ENCODE measurements around the gene PTGIS. TPM values are rescaled to one million over a fixed set of nuclear protein-coding genes. Genes with fewer than 3 reads are reported as not detected.
A peak's percentile ranks its signal among the peaks of the same experiment; 100 is the strongest.

The PTGIS gene
- total RNA-seq, 2 donors from 2014 or later = 0.56 to 2.3 TPM

DNA sequence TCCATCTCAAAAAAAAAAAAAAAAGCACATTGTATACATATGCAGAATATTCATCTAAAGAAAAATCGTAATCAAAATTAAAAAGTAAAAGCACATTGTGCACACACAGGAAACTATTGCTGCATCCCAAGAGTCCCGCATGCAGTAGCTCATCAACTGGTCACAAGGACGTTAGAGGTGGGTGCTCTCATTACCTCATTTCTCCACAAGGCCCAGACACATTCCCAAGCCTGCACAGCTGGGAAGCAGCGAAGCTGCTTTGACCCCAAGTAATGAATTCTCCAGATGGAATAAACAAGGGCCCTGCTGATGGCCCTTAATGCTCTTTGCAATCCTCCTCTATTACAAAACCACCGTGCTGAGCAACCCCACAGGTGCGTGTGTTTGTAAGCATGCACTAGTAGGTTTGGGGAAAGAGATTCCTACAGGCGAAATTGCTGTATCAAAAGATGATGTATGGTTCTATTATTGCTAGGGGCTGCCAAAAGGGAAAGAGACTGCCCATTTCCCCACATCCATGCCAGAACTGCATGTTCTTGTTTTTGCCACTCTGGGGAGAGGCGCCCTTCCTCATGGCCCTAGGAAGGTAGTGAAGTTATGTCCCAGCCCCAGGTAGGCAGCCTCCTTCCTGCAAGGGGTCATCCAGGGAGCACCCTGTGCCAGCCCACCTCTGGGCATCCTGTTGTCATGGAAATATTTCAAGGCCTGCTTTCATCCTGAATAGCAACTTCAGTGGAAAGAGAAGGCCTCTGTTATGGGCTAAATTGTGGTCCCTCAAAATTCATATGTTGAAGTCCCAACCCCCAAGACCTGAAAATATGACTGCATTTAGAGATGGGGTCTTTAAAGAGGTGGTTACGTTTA lies 34.6 kb upstream of the PTGIS start:
- Mint-ChIP-seq H3K27me3 (no peaks in the 10 kb centered on the region), H3K4me3 (no peak overlapping the region), H3K9me3 (no peaks in the 10 kb centered on the region), H3K4me1 (no peaks in the 10 kb centered on the region), H3K36me3 (ENCODE audit: low read depth) (peaks cover 14% of the 10 kb centered on the region), H3K27ac (no peak overlapping the region)
- ATAC-seq (replicated peaks) = no peak

DNA sequence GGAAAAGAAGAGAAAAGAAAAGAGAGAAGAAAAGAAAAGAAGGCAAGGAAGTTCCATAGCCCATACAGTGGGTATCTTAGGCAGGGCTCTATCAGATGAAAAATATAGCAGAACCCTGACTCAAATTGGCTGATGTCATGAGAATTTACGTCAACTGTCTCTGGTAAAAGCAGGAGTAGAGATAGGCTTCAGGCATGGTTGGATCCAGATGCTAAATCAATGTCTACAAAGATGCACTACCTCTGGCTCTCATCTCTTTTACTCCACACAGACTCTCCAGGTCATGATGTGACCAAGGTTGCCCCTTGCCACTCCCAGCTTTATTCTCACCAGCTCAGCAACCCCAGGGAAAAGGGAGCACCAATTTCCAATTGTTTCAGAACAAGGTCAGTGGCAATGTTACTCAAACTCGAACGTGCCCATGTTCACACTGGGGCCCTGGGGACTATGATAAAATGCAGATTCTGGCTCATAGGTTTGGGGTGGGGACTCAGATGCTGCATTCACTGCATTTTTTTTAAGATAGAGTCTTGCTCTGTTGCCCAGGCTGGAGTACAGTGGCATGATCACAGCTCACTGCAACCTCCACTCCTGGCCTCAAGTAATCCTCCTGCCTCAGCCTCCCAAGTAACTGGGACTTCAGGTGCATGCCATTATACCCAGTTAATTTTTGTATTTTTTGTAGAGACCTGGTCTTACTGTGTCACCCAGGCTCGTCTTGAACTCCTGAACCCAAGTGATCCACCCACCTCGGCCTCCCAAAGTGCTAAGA lies 33.4 kb upstream of the PTGIS start:
- Mint-ChIP-seq H3K4me3 (no peak overlapping the region), H3K27ac (no peak overlapping the region), H3K9me3 (no peaks in the 10 kb centered on the region), H3K4me1 (peaks cover 3% of the 10 kb centered on the region), H3K36me3 (ENCODE audit: low read depth) (peaks cover 24% of the 10 kb centered on the region), H3K27me3 (no peaks in the 10 kb centered on the region)
- no peak for ATAC-seq (replicated peaks)

DNA sequence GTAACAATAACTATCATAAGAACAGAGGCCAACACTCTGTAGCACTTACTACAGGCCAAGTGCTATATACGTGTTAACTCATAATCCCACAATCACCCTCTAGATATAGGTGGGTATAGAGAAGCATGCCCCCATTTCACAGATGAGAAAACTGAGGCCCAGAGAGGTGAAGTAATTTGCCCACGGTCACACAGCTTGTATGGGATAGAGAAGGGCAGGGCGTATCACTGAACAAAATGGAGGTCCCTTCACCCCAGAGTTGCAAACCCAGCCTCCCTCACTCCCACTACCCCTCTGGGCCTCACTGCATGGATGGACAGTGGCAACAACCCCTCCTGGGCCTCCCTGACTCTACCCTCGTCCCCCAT lies 31.8 kb upstream of the PTGIS start:
- no peaks in the 10 kb centered on the region for H3K27me3 Mint-ChIP-seq
- H3K36me3 Mint-ChIP-seq (ENCODE audit: low read depth) = peaks cover 40% of the 10 kb centered on the region
- H3K4me3 Mint-ChIP-seq = no peak overlapping the region
- no peak for ATAC-seq (replicated peaks)
- H3K9me3 Mint-ChIP-seq = no peaks in the 10 kb centered on the region
- peaks cover 17% of the 10 kb centered on the region for H3K4me1 Mint-ChIP-seq
- peak overlapping the region; percentile 63 for H3K27ac Mint-ChIP-seq

DNA sequence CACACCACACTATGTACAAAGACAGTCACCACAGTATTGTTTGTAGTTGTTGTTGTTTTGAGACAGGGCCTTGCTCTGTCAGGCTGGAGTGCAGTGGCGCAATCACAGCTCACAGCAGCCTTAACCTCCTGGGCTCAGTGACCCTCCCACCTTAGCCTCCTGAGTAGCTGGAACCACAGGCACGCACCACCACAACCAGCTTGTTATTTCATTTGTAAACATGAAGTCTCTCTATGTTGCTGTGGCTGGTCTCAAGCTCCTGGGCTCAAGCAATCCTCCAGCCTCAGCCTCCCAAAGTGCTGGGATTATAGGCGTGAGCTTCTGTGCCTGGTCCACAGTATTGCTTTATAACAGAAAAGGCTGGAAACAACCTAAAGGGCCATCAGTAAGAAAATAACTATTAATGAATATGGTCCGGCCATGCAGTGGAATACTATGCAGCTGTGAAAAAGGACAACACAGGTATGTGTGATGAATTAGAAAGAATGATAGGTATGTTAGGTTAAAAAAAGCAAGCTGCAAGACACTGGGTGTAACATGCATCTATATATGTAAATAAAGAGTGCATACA lies 30.0 kb upstream of the PTGIS start:
- H3K9me3 Mint-ChIP-seq = no peaks in the 10 kb centered on the region
- ATAC-seq (replicated peaks) = no peak
- H3K4me3 Mint-ChIP-seq = peak overlapping the region; percentile 96
- H3K4me1 Mint-ChIP-seq = peaks cover 32% of the 10 kb centered on the region
- no peak overlapping the region for H3K27ac Mint-ChIP-seq
- H3K36me3 Mint-ChIP-seq (ENCODE audit: low read depth) = peaks cover 57% of the 10 kb centered on the region
- H3K27me3 Mint-ChIP-seq = no peaks in the 10 kb centered on the region

DNA sequence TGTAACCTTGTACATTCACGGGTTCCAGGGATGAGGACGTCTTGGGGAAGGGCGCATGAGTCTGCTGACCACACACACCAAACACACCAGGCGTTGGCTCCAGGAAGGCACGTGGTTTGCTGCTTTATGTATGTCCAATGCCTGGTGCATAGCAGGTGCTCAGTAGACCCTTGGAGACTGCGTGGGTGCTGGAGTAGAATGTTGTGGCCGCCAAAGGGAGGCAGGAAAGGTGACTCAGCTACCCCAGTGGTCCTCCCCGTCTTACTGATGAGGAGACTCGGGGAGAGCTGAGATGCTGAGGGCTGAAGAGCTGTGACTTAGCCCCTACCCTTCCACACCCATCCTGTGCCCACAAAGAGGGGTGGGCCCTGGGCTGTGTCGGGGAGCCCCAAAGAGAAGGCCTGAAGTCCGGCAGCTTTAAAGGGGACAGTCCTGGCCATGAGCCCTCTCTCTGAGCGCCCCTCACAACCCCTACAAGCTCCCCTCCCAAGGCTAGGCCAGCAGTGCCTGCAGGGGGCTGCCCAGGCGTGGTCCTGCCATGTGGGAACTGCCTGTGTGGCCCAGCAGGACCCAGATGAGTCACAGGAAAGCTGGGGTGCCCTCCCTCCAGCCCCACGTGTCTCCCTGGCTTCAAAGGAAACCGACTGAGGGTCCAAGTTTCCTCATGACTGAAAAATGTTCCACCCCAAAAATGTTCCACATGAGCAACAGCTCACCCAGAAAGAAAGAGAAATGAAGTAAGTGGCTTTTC lies 28.0 kb upstream of the PTGIS start:
- peaks cover 67% of the 10 kb centered on the region for H3K36me3 Mint-ChIP-seq (ENCODE audit: low read depth)
- no peaks in the 10 kb centered on the region for H3K9me3 Mint-ChIP-seq
- ATAC-seq (replicated peaks) = peak; percentile 65
- H3K27me3 Mint-ChIP-seq = no peaks in the 10 kb centered on the region
- H3K4me3 Mint-ChIP-seq = peak overlapping the region; percentile 96
- H3K4me1 Mint-ChIP-seq = peaks cover 47% of the 10 kb centered on the region
- peak overlapping the region; percentile 99 for H3K27ac Mint-ChIP-seq

DNA sequence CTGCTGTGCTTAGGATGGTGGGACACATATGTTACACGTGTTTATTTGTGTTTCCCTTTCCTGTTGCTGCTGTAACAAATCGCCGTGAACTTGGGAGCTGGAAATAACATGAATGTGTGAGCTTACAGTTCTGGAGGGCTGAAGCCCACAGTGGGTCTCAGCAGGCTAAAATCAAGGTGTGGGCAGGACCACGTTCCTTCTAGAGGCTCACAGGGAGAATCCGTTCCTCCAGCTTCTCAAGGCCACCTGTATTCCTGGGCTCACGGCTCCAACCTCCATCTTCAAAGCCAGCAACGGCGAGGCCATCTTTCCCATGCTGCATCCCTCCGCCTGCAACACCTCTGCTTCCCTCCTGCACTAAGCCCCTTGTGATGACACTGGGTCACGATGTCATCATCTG lies 27.4 kb upstream of the PTGIS start:
- Mint-ChIP-seq H3K36me3 (ENCODE audit: low read depth) (peaks cover 70% of the 10 kb centered on the region), H3K4me1 (peaks cover 49% of the 10 kb centered on the region), H3K27me3 (no peaks in the 10 kb centered on the region), H3K27ac (peak overlapping the region; percentile 99), H3K4me3 (peak overlapping the region; percentile 96), H3K9me3 (peaks cover under 1% of the 10 kb centered on the region)
- ATAC-seq (replicated peaks) = no peak

DNA sequence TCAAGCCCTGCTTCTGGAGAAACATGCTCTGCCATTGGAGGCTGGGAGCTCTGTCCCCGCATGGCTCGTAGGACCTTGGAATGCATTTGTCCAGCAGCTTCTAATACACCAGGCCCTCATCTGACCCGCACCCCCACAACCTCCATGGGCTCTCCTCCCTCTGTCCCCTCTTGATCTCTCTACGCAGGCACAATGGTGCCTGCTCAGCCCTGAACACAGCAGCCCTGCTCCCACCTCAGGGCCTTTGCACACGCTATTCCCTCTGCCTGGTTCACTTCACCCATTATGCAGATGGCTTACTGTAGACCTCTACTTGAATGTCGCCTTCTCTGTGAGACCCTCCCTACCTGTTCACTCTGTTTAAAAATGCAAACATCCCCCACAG lies 27.0 kb upstream of the PTGIS start:
- peak overlapping the region; percentile 99 for H3K27ac Mint-ChIP-seq
- H3K4me3 Mint-ChIP-seq = peak overlapping the region; percentile 96
- peaks cover 54% of the 10 kb centered on the region for H3K4me1 Mint-ChIP-seq
- peaks cover 75% of the 10 kb centered on the region for H3K36me3 Mint-ChIP-seq (ENCODE audit: low read depth)
- ATAC-seq (replicated peaks) = no peak
- no peaks in the 10 kb centered on the region for H3K27me3 Mint-ChIP-seq
- peaks cover 5% of the 10 kb centered on the region for H3K9me3 Mint-ChIP-seq

DNA sequence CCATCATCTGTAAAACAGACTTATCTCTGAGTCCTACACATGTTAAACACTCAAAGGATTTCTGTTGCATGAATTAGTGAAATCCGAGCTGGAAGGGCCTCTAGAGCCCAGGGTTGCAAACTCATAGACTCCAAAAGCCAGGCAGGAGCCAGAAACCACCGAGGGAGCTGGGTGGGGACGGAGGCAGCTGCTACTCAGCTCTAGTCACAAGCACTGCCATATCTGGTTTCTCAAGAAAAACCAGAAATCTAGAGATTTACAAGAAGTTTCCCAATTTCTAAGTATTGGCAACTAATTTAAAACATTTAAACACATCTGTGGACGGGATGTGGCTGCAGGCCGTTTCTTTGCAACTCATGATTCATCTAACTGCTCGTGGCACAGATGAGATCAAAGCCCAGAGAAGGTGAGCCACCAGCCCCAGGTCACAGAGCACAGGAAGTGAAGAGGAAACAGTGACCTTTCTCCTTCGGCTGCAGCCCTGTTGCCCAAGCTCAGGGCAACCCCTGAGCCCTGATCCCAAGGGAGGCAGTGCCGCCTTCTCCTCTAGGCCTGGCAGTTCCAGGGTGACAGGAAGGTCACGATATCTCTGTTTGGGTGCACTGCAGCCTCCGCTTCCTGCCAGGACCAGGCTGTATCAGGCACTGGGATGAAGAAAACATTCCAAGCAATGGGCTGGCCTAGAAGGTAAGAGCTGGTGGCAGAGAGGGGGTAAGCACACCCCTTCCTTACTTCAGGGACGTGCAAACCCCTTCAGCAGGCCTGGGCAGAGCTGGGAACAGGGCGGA lies 26.4 kb upstream of the PTGIS start:
- H3K27me3 Mint-ChIP-seq = no peaks in the 10 kb centered on the region
- peak; percentile 71 for ATAC-seq (replicated peaks)
- H3K27ac Mint-ChIP-seq = peak overlapping the region; percentile 99
- H3K36me3 Mint-ChIP-seq (ENCODE audit: low read depth) = peaks cover 80% of the 10 kb centered on the region
- H3K9me3 Mint-ChIP-seq = peaks cover 8% of the 10 kb centered on the region
- peak overlapping the region; percentile 96 for H3K4me3 Mint-ChIP-seq
- peaks cover 58% of the 10 kb centered on the region for H3K4me1 Mint-ChIP-seq

DNA sequence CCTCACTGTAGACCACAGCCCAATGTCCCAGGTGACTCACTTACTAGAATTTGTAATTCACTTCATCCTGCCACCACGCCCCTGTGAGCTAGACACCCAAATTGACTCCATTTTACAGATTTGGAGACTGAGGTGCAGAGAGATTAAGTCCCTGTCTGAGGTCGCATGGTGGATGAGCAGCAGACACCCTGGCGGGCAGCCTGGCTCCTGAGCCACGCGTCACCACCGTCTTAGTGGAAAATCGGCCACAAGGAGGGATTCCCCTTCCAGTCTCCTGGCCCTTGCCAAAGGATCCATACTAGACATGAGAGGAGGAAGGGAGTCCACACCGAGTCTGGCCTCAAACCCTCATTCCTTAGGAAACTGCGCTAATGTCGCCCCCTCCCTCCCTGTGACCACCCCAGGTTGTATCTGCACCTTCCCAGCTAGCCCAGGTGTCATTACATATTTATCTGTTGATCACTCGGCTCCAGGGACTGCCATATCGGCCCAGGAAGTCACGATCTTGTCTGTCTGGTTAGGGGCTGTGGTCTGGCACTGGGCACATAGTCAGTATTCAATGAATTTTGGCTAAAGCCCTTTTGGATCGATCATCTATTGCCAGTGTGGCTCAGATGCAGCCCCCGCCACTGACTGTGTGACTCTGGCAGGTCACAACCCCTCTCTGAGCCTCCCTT lies 25.7 kb upstream of the PTGIS start:
- H3K9me3 Mint-ChIP-seq = peaks cover 11% of the 10 kb centered on the region
- H3K27me3 Mint-ChIP-seq = no peaks in the 10 kb centered on the region
- H3K36me3 Mint-ChIP-seq (ENCODE audit: low read depth) = peaks cover 84% of the 10 kb centered on the region
- H3K4me1 Mint-ChIP-seq = peaks cover 63% of the 10 kb centered on the region
- peak; percentile 25 for ATAC-seq (replicated peaks)
- H3K27ac Mint-ChIP-seq = peak overlapping the region; percentile 99
- peak overlapping the region; percentile 96 for H3K4me3 Mint-ChIP-seq

DNA sequence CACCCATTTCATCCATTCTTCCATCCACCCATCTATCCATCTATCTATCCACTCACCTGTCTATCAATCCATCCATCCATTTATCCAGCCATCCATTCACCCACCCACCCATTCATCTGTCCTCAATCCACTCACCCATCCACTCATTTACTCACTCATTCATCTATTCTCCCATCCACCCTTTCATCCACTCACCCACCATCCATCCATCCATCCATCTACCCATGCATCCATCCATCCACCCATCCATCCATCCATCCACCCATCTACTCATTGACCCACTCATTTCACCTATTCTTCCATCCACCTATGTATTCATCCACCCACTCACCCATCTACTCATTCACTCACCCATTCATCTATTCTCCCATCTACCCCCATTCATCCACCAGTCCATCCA lies 24.2 kb upstream of the PTGIS start:
- Mint-ChIP-seq H3K4me1 (peaks cover 70% of the 10 kb centered on the region), H3K36me3 (ENCODE audit: low read depth) (peaks cover 73% of the 10 kb centered on the region), H3K27ac (peak overlapping the region; percentile 99), H3K9me3 (peaks cover 11% of the 10 kb centered on the region), H3K4me3 (peak overlapping the region; percentile 96), H3K27me3 (no peaks in the 10 kb centered on the region)
- no peak for ATAC-seq (replicated peaks)

DNA sequence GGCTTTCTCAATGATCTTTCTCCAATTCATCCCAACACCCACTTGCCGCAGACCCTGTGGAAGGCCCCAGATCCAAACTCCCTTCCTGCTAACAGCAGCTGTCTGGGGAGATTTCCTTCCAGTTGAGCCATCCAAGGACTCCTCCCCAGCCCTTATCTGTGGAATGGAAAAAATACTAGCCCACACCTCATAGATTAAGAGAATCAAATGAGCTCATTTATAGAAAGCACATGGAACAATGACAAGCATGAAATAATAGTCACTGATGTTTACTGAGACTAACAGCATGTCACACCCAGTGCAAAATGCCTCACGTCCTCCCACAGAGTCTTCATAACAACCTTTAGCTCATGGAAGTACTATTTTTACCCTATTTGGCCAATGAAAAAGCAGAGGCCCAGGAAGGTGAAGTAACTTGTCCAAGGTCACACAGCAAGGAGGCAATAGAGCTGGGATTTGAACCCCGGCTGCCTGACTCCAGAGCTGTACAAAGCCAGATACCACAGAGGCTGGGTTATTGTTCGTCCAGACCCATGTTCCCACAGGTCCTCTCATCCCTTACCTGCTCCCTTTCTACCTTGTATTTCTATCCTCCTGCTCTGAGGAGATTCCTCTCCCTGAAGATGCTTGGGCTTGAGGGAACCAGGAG lies 23.4 kb upstream of the PTGIS start:
- Mint-ChIP-seq H3K36me3 (ENCODE audit: low read depth) (peaks cover 68% of the 10 kb centered on the region), H3K27ac (peak overlapping the region; percentile 99), H3K4me1 (peaks cover 66% of the 10 kb centered on the region), H3K4me3 (peak overlapping the region; percentile 96), H3K9me3 (peaks cover 11% of the 10 kb centered on the region), H3K27me3 (no peaks in the 10 kb centered on the region)
- ATAC-seq (replicated peaks) = peak; percentile 36

DNA sequence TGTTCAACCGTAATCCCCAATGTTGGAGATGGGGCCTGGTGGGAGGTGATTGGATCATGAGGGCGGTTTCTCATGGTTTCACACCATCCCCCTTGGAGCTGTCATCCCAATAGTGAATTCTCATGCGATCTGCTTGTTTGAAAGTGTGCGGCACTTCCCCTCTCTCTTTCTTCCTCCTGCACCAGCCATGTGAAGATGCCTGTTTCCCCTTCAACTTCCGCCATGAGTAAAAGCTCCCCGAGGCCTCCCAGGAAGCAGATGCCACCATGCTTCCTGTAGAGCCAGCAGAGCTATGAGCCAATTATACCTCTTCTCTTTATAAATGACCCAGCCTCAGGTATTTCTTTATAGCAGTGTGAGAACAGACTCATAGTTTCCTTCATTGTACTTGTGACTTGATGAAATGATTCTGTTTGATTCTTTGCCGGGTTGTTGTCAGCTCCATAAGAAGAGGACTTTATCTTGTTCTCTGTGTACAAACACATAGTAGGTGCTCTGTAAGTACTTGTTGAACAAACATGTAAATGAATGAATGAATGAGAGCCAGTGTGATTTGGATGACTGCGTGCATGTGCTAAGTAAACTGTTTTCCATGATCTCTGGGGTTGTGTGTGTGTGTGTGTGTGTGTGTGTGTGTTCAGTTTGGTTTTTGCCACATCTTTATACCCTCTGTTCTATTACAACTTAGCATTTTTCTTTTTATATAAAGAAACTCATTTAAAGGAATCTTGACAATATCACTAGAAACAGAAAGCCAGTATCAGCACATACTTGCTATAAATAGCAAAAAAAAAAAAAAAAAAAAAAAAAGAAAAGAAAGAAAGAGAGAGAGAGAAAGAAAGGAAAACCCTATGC lies 22.5 kb upstream of the PTGIS start:
- H3K36me3 Mint-ChIP-seq (ENCODE audit: low read depth) = peaks cover 58% of the 10 kb centered on the region
- ATAC-seq (replicated peaks) = no peak
- H3K4me1 Mint-ChIP-seq = peaks cover 59% of the 10 kb centered on the region
- peak overlapping the region; percentile 96 for H3K4me3 Mint-ChIP-seq
- H3K27me3 Mint-ChIP-seq = peaks cover 3% of the 10 kb centered on the region
- H3K27ac Mint-ChIP-seq = peak overlapping the region; percentile 99
- peaks cover 11% of the 10 kb centered on the region for H3K9me3 Mint-ChIP-seq

All from activated T-helper 17 cell treated with anti-CD3 and anti-CD28 coated beads, Interleukin-2, amount 50 U/mL, for 72 hours (primary cell).